HUES48 (cell line): ENCODE measurements around the gene ECSCR.
"Not testable (repeated sequence)": the region's sequence is repeated elsewhere in the genome, so short reads cannot be mapped to it uniquely, and the experiment has no call there.

Source experiments
- H3K27ac ChIP-seq: one replicate; pipeline ENCODE4 v1.7.0; 2013; ENCODE audit warnings: low read depth, low read length, inconsistent platforms
- H3K27me3 ChIP-seq: 2 replicates; pipeline ENCODE4 v1.6.1; 2013; ENCODE audit warnings: mild to moderate bottlenecking, low read length; ENCODE audit not compliant: control insufficient read depth, insufficient read depth
- H3K36me3 ChIP-seq: 2 replicates; pipeline ENCODE4 v1.6.1; 2013; ENCODE audit warnings: low read length; ENCODE audit not compliant: control insufficient read depth, insufficient read depth
- H3K4me1 ChIP-seq: 2 replicates; pipeline ENCODE4 v1.6.1; 2013; ENCODE audit warnings: mild to moderate bottlenecking, low read length; ENCODE audit not compliant: control insufficient read depth, insufficient read depth
- H3K4me3 ChIP-seq: 2 replicates; pipeline ENCODE4 v1.5.1; 2013; ENCODE audit warnings: mild to moderate bottlenecking, low read depth, low read length
- H3K9ac ChIP-seq: 2 replicates; pipeline ENCODE4 v1.6.1; 2013; ENCODE audit warnings: mild to moderate bottlenecking, low read depth, low read length, moderate library complexity
- H3K9me3 ChIP-seq: 2 replicates; pipeline ENCODE4 v1.6.1; 2013; ENCODE audit warnings: low read length; ENCODE audit not compliant: control insufficient read depth, insufficient read depth

The ECSCR gene

GRCh38 chr5:139409116-139409515 is 53.4 kb downstream of the ECSCR start:
- H3K36me3 ChIP-seq, H3K9ac ChIP-seq, H3K9me3 ChIP-seq, H3K27me3 ChIP-seq, H3K4me3 ChIP-seq, H3K4me1 ChIP-seq, H3K27ac ChIP-seq: not testable (repeated sequence)

- Histone ChIP-seq H3K27me3 (no peaks in the 10 kb centered on the region), H3K27ac (no peak overlapping the region), H3K4me1 (peaks cover 9% of the 10 kb centered on the region; the same call in 1 of the 2 replicates), H3K36me3 (peaks cover 2% of the 10 kb centered on the region), H3K9ac (no peak overlapping the region), H3K4me3 (no peak overlapping the region), H3K9me3 (no peaks in the 10 kb centered on the region)
Measured at GRCh38 chr5:139408191-139408590, 54.4 kb downstream of the ECSCR start.

- H3K27me3 ChIP-seq = no peaks in the 10 kb centered on the region
- H3K4me3 ChIP-seq = no peak overlapping the region
- no peak overlapping the region for H3K27ac ChIP-seq
- H3K4me1 ChIP-seq = peaks cover 11% of the 10 kb centered on the region; the same call in 1 of the 2 replicates
- H3K9ac ChIP-seq = no peak overlapping the region
- no peaks in the 10 kb centered on the region for H3K9me3 ChIP-seq
- H3K36me3 ChIP-seq = peaks cover under 1% of the 10 kb centered on the region; the same call in 1 of the 2 replicates
Measured at GRCh38 chr5:139407517-139407916, 55.0 kb downstream of the ECSCR start.

GRCh38 chr5:139406963-139407362 is 55.6 kb downstream of the ECSCR start:
- H3K4me1 ChIP-seq = peaks cover 11% of the 10 kb centered on the region; the same call in 1 of the 2 replicates
- H3K27ac ChIP-seq = no peak overlapping the region
- no peaks in the 10 kb centered on the region for H3K27me3 ChIP-seq
- no peak overlapping the region for H3K9ac ChIP-seq
- no peak overlapping the region for H3K4me3 ChIP-seq
- no peaks in the 10 kb centered on the region; the same call in 1 of the 2 replicates for H3K36me3 ChIP-seq
- no peaks in the 10 kb centered on the region for H3K9me3 ChIP-seq

- peaks cover 11% of the 10 kb centered on the region; the same call in 1 of the 2 replicates for H3K4me1 ChIP-seq
- H3K27ac ChIP-seq = peak overlapping the region; percentile 99
- peaks cover 11% of the 10 kb centered on the region; the same call in 1 of the 2 replicates for H3K36me3 ChIP-seq
- H3K9ac ChIP-seq = peak overlapping the region; percentile 28; the same call in 1 of the 2 replicates
- peak overlapping the region; percentile 76 for H3K4me3 ChIP-seq
- no peaks in the 10 kb centered on the region for H3K27me3 ChIP-seq
- H3K9me3 ChIP-seq = no peaks in the 10 kb centered on the region
Measured at GRCh38 chr5:139404484-139404840, 58.1 kb downstream of the ECSCR start.

- Histone ChIP-seq H3K9ac (peak within 1 kb of the TSS; percentile 83), H3K4me3 (peak within 1 kb of the TSS; percentile 76), H3K4me1 (peaks cover 11% of the 10 kb centered on the region; the same call in 1 of the 2 replicates), H3K36me3 (peaks cover 13% of the 10 kb centered on the region; the same call in 1 of the 2 replicates), H3K27me3 (no peaks in the 10 kb centered on the region), H3K27ac (peak within 1 kb of the TSS; percentile 99), H3K9me3 (no peaks in the 10 kb centered on the region)
Measured at GRCh38 chr5:139403787-139404483, 58.6 kb downstream of the ECSCR start, which contains the start of gene SPATA24. TSS of gene SPATA24 (minus strand) at chr5:139404089. CDS start at chr5:139404060, 29 bp downstream.

GRCh38 chr5:139403418-139403786 is 59.1 kb downstream of the ECSCR start:
- Histone ChIP-seq H3K4me3 (peak overlapping the region; percentile 76), H3K4me1 (peaks cover 11% of the 10 kb centered on the region; the same call in 1 of the 2 replicates), H3K9ac (peak overlapping the region; percentile 83), H3K27ac (peak overlapping the region; percentile 99), H3K36me3 (peaks cover 13% of the 10 kb centered on the region; the same call in 1 of the 2 replicates), H3K9me3 (no peaks in the 10 kb centered on the region), H3K27me3 (no peaks in the 10 kb centered on the region)

GRCh38 chr5:139402561-139403158 is 59.9 kb downstream of the ECSCR start:
- H3K9ac ChIP-seq = no peak overlapping the region
- peaks cover 11% of the 10 kb centered on the region; the same call in 1 of the 2 replicates for H3K4me1 ChIP-seq
- no peaks in the 10 kb centered on the region for H3K27me3 ChIP-seq
- H3K36me3 ChIP-seq = peaks cover 13% of the 10 kb centered on the region; the same call in 1 of the 2 replicates
- no peak overlapping the region for H3K4me3 ChIP-seq
- no peak overlapping the region for H3K27ac ChIP-seq
- no peaks in the 10 kb centered on the region for H3K9me3 ChIP-seq

GRCh38 chr5:139401546-139401945 is 61.0 kb downstream of the ECSCR start:
- H3K4me3 ChIP-seq = no peak overlapping the region
- H3K27ac ChIP-seq = no peak overlapping the region
- H3K9me3 ChIP-seq = no peaks in the 10 kb centered on the region

GRCh38 chr5:139399501-139400121 is 62.9 kb downstream of the ECSCR start:
- peaks cover 8% of the 10 kb centered on the region for H3K27me3 ChIP-seq
- no peak overlapping the region for H3K4me3 ChIP-seq
- H3K36me3 ChIP-seq = peaks cover 13% of the 10 kb centered on the region; the same call in 1 of the 2 replicates
- no peak overlapping the region for H3K27ac ChIP-seq
- H3K9ac ChIP-seq = no peak overlapping the region
- no peaks in the 10 kb centered on the region for H3K9me3 ChIP-seq
- H3K4me1 ChIP-seq = peaks cover 14% of the 10 kb centered on the region; the same call in 1 of the 2 replicates

More at GRCh38 chr5:139401546-139401945, 61.0 kb downstream of the ECSCR start:
- Histone ChIP-seq H3K27me3 (no peaks in the 10 kb centered on the region), H3K36me3 (peaks cover 13% of the 10 kb centered on the region; the same call in 1 of the 2 replicates), H3K9ac (no peak overlapping the region), H3K4me1 (peaks cover 11% of the 10 kb centered on the region; the same call in 1 of the 2 replicates)
